Stimulated activated CD4-positive, alpha-beta T cell treated with anti-CD3 and anti-CD28 coated beads, Interleukin-4, amount 100 ng/mL, for 4 hours (primary cell): ENCODE results near the gene MAMDC4.
"Not testable (repeated sequence)": the region's sequence is repeated elsewhere in the genome, so short reads cannot be mapped to it uniquely, and the experiment has no call there.

Experiments used
- DNase-seq, 2 experiments: peaks; one replicate each; pipeline ENCODE4 v3.0.0-alpha.2; 2020

The MAMDC4 gene

DNA sequence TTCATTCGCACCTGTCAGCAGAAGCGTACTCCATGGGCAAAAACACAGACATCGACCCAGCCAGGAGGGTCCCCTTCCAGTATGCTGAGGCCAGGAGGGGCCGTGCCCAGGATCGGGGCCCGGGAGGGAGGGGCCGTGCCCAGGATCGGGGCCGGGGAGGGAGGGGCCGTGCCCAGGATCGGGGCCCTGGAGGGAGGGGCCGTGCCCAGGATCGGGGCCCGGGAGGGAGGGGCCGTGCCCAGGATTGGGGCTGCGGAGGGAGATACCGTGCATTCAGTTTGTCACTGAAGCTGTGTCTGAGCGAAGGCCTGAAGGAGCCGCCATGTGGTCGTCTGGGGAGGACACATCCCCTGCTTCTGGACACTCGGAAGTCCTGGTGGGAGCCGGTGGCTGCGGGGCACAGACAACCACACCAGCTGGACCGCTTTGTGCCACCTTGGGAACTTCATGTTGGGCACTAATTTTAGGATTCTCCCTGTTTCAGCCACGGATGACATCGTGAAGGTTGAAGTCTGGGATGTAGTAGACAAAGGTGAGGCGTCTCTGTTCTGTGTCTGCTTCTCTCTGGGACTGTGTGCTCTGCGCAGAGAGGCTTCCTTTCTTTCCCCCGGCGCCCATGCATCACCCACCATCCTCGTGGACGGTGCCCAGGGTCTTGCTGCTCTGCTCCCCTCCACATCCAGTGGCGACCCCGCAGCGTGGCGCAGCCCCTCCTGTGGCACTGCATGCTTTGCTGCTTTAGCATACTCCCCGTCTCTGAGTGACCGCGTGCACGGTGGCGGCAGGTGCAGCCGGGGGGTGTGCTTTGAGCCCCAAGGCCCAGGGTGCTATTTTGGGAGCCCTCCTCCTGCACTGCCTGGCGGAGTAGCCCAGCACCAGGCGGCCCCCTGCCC, 26.6 kb upstream of the MAMDC4 start:
- no peak for DNase-seq

DNA sequence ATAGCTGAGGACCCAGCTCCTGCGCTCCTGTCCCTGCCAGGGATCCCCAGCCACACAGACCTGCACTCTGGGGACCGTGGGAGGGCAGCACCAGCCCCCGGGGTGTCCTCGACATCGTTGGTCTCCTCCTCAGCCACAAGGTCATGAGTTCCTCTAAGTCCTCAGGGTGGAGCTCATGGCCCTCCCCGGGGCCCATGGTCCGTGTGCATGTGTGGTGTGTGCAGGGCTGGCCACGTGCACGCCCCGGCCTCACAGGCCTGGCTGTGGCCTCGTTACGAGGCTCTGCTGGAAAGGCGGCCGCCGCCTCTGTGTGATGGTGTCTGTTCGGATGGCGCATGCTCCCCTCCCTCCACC, 26.0 kb upstream of the MAMDC4 start:
- DNase-seq, result no peak

- no peak for DNase-seq
Measured at GRCh38 chr9:136826703-136827582, 25.2 kb upstream of the MAMDC4 start.

DNA sequence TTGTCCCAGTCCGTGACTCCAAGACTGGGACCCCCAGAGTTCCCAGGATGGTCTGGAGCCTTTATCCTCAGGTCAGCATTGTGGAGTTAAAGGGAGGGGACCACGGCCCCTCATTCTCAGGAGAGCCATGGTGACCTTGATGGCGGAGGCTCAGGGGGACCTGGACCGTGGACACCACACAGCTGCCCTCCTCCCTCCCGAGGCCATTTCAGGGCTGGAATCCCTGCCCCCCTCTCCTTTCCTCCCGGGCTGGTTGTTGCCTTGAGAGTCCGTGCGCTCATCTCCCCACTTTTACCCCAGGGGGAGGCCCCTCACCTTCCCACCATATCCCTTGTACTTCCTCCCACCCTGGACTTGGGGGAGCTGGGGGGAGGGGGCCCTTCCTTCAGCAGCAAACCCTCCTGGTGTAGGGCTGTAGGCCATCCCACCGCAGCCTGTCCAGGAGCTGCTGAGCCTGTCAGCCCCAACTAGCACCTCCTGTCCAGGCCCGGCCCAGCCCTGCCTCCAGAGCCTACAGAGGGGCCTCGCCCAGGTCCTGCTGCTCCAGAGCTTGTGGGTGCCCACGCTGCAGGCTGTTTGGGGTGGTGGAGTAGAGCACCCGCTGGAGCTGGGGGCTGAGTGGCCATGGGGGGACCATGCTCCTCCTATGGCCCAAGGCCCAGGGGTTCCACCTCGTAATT, 24.2 kb upstream of the MAMDC4 start:
- no peak for DNase-seq

DNA sequence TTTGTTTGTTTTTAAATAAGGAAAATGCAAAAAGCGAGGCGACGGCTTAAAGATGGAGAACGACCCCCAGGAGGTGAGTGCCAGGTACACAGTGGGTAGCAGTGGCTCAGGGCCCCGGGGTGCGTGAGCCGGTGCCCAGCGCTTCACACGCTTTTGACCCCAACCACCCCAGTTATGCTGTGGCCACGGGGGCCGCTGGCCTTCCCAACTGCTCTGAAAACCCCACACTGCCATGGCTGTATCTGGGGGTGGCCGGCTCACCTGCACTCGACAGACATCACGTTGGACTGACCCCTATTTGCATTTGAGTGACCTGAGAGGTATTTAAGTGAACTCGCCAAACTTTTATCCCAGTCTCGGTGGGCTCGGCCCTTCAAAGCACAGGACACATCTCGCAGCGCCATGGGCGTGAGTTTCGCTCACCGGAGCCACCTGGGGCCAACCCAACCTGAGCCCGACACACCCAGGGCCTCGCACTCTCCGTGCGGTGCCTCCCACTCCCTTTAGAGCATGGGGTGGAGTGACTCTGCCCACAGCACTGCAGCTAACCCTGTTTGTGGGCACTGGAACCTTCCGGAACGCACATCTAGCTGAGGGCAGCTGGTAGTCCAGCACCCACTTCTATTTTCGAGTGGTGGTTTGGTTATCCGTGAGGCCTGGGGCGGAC, 23.5 kb upstream of the MAMDC4 start:
- no peak for DNase-seq

- DNase-seq, result no peak
Measured at GRCh38 chr9:136829412-136829811, 22.7 kb upstream of the MAMDC4 start.

DNA sequence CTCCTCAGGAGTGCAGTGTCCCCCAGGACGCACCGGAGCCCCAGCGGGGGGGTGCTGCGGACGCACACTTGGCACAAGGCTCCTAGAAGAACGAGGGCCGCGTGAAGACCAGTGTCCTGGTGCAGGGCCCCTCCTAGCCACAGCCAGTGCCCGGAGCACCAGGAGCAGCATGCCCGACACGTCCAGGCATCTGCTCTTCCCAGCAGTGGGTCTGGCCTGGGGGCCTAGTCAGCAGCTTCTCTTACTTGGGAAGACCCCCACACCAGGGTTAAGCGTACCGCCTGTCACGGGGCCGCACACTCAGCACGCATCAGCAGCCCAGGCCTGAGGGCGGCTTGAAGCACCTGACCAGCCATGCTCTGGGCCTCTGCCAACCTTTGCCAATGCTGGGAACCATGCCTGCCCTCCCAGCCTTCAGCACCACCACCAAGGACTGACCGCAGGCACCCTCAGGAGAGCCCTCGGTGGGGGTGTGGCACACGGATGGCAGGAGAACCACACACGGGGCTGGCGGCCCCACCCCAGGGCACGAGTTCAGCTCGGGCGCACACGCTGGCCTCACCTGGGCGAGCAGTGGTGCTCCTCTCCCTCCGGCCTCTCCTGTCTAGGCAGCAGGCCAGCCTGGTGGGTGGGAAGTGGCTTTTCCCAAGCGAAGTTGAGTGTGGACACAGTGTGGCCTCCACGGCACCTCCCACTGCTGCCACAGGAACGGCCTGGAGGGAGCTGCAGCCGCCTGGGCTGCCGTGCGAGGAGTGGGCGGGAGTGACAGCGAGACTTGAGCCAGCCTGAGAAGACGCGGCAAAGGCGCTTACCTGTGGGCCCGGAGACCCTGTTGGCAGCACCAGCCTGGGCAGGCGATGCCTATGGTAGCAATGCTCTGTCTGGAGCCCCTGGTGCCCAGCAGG, 21.9 kb upstream of the MAMDC4 start:
- no peak for DNase-seq

GRCh38 chr9:136831002-136831719, 21.0 kb upstream of the MAMDC4 start:
- no peak for DNase-seq

DNA sequence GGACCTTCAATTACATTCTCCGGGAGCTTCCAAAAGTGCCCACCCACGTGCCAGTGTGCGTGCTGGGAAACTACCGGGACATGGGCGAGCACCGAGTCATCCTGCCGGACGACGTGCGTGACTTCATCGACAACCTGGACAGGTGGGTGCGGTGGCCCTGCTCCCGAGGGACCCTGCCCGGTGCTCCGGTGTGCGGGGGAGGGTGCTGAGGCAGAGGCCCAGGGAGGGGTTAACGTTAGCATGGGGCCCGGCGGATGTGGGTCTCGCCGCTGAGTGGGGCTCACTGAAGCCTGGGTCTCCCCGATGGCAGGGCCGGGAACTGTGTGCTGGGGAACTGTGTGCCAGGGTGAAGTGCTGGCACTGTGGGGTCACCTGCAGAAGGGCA, 20.4 kb upstream of the MAMDC4 start:
- no peak for DNase-seq

GRCh38 chr9:136832581-136832980, 19.6 kb upstream of the MAMDC4 start:
- no peak for DNase-seq

- DNase-seq, result not testable (repeated sequence)
Measured at GRCh38 chr9:136833381-136834048, 18.6 kb upstream of the MAMDC4 start.

DNA sequence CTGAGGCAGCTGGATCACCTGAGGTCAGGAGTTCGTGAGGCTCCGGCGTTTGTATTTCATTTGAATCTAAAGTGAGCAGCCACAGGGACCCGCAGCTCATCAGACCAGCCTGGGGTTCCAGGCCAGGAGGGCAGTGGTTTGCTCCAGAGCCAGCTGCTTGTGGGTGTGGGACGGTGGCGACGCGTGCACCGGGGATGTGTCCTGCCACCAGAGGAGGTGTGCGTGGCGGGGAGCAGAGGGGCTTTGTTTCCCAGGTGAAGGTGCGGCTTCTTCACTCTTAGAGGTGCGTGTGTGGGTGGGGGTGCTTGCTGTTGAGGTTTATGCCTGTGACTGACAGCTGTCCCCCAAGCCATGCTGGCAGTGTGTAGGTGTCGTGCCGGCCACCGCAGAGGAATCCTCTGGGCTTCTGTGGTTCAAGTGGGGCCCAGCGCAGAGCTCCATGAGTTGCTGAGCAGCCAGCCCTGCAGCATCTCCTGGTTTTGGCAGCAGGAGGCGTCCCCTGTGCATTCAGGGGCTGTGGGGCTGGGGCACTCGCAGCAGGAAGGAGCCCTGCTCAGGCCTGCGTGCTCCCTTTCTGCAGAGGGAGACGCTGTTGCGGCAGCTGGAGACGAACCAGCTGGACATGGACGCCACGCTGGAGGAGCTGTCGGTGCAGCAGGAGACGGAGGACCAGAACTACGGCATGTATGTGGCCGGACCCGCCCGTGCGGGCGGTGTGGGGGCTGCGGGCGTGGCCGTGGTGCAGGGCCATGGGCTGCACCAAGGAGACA, 16.8 kb upstream of the MAMDC4 start:
- DNase-seq, result no peak

DNA sequence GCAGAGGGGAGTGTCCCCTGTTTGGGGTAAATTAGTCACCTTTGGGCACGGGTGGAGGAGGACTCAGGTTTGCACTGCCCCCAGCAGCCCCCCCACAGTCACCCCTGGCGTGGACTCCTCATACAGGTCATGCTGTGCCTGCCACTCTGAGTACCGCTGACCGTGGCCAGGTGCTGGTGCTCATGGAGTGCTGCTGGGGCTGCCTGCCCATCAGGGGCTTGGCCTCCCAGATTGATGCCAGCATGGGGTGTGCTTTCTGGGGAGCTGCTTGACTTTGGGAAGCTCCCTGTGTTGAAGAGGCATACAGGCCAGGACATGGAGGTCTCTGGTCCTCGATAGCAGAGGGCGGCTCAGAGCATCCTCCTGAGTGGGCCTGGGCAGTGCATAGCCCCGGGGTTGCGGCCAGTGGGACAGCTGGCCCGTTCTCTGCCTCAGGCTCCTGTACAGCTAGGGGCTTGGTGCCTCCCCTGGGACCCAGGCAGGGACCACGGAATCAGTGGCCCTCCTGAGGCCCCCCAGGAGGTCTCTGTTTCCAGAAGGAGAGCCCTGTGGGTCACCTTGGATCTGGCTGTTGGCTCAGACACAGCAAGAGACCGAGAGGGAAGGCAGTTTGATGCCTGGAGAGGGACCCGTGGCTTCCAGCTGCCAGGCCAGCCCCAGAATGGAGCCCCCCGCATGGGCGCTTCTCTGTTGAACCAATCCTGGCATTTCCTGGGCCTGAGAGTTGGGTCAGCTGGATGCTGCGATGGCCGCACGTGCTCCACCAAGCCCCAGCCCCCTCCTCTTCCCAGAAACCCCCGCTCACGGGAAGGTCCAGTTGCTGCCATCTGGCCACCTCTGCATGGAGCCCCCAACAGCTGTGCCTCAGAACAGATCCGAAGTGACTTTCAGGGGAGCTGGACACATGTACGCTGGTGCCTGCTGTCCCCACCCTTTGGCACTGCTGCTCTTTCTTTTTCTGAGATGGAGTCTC, 15.9 kb upstream of the MAMDC4 start:
- no peak for DNase-seq

GRCh38 chr9:136837146-136837855, 14.8 kb upstream of the MAMDC4 start:
- DNase-seq, result no peak

DNA sequence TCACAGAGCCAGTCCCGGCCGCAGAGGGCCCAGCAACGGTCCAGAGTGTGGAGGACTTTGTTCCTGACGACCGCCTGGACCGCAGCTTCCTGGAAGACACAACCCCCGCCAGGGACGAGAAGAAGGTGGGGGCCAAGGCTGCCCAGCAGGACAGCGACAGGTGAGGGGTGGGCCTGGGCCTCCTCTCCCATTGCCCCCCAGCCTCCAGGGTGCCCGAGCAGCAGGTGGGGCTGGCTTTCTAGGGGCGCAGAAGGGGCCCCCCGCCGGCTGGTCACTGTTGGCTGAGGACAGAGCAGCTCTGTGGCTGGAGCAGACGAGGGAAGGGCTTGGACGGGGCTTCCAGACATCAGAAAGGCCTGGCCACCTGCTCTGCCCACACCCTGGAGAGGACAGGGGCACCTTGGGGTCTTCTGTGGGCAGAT, 14.3 kb upstream of the MAMDC4 start:
- not testable (repeated sequence) for DNase-seq

DNA sequence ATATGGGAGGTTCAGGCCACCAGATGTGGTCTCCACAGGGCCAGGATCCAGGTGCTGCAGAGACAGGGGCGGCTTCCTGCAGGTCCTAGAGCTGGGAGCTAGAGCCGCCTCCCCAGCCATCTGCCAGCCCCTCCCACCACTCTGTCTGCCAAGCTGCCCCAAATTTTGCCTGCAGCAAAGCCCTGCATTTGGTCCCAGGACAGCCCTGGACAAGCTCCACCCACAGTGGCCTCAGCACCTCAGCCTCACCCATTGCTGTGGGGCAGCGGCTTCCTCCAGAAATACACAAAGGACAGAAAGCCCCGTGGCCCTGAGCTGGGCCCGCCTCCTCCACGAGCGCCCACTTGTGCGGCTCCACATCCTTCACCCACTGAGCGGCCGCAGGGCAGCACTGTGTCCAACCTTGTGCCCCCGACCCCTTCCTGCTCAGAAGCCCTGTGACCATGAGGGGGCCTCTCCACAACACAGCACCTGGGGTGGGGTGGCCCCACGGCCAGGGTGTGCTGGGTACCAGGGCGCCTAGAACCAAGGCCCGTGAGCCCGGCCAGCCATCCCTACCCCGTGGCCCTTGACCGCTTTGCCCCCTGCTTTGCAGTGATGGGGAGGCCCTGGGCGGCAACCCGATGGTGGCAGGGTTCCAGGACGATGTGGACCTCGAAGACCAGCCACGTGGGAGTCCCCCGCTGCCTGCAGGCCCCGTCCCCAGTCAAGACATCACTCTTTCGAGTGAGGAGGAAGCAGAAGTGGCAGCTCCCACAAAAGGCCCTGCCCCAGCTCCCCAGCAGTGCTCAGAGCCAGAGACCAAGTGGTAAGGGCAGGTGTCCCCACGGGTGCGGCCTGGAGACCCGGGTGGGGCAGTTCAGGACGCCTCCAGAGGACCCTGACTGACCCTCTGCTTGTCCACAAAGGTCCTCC, 13.6 kb upstream of the MAMDC4 start:
- no peak for DNase-seq
